ENCODE measurements around the gene RBP3. TPM values are rescaled to one million over a fixed set of nuclear protein-coding genes. Genes with fewer than 3 reads are reported as not detected.

RBP3 gene
- total and polyA plus RNA-seq, 7 donors: not detected

DNA sequence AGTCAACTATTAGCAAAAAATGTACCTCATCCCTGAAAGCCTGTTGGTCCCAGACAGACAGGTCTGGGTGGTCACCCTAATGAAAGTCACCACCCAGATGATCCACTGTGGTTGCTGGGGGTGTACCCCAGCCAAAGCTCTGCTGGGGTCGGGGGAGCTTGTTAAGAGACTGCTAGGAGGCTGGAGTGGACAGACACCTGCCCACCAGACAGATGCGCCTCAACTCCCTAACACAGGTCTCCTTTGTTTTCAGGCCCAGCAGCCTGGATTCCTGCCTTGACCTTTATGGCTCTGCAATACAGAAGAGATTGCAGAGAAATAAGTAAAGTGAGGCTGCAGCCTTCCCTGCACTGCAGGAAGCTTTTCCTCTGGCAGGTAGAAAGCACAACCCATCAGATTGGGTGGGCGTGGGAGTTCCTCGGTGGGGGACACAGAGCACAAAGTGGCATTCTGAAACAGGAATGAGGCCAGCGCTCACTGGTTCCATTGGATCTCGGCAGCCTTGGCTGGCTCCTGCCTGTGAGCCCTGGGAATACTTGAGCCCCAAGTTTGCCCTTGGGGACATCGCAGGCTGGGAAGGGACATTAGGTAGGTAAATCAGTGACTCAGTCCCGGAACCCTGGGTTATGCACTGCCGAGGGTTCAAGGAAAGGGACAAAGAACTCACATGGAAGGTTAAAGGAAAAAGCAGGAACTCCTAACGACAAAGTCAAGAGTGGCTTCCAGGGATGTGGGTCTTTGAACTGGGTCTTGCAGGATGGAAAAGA, 53.9 kb downstream of the RBP3 start:
- WGBS, 2 donors: 85 to 93% methylated on average over 10 of the region's 10 CpGs
- intact Hi-C loops (cut with DNase I): no loop called here

DNA sequence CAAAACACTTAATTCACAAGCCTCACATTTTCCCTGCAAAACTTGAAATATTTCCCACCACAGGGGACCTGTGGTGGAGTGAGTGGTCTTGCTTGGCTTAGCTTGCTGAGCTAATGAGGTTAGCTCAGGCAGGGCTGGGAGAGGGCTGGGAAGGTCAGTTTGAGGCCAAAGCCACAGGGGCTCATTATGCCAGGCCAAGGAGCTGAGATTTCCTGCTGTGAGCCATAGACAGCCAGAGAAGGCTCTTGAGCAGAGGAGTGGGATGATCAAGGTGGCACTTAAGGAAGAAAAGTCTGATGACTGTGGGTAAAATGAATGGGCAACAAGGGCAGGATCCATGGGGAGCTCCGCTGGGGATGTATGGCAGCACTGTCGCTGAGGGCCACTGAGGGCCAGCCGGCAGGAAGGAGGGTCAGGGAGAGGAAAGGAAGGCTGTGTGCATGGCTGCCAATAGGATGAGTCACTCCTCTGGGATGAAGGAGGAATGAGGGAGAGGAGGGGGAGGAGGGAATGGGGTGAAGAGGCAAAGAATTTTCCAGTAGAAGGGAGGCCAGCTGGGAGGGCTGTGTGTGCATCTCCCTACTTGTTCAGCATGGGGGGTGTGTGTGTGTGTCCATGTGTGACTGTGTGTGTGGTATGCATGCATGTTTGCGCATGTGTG, 54.6 kb downstream of the RBP3 start:
- intact Hi-C loops (cut with DNase I): no loop called here
- TF ChIP-seq, protein P1, sequence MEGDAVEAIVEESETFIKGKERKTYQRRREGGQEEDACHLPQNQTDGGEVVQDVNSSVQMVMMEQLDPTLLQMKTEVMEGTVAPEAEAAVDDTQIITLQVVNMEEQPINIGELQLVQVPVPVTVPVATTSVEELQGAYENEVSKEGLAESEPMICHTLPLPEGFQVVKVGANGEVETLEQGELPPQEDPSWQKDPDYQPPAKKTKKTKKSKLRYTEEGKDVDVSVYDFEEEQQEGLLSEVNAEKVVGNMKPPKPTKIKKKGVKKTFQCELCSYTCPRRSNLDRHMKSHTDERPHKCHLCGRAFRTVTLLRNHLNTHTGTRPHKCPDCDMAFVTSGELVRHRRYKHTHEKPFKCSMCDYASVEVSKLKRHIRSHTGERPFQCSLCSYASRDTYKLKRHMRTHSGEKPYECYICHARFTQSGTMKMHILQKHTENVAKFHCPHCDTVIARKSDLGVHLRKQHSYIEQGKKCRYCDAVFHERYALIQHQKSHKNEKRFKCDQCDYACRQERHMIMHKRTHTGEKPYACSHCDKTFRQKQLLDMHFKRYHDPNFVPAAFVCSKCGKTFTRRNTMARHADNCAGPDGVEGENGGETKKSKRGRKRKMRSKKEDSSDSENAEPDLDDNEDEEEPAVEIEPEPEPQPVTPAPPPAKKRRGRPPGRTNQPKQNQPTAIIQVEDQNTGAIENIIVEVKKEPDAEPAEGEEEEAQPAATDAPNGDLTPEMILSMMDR (IDR thresholded peaks at IDR 0.05): no peak
- TF ChIP-seq EP300 (IDR thresholded peaks at IDR 0.05): no peak
- TF ChIP-seq POLR2A (IDR thresholded peaks at IDR 0.05): no peak
- no peak for TF ChIP-seq POLR2AphosphoS5 (IDR thresholded peaks at IDR 0.05)
- DNase-seq: peak; percentile 82
- Histone ChIP-seq H3K4me1 (peaks cover 0 to 21% (median 15%) of the 10 kb centered on the region in 4 donors), H3K4me3 (no peak overlapping the region), H3K36me3 (no peaks in the 10 kb centered on the region), H3K27ac (peak overlapping the region in 1 of 4 donors; percentile 28), H3K9me3 (no peaks in the 10 kb centered on the region), H3K27me3 (no peaks in the 10 kb centered on the region)
- WGBS, 2 donors: 70 to 74% methylated on average over 4 of the region's 4 CpGs

More for the DNA sequence above, 53.9 kb downstream of the RBP3 start:
- Histone ChIP-seq H3K4me1 (peaks cover 0 to 21% (median 15%) of the 10 kb centered on the region in 4 donors), H3K27me3 (no peaks in the 10 kb centered on the region), H3K36me3 (no peaks in the 10 kb centered on the region), H3K4me3 (no peak overlapping the region), H3K9me3 (no peaks in the 10 kb centered on the region), H3K27ac (no peak overlapping the region)
- no peak for DNase-seq
- TF ChIP-seq POLR2AphosphoS5 (IDR thresholded peaks at IDR 0.05): no peak
- TF ChIP-seq EP300 (IDR thresholded peaks at IDR 0.05): no peak
- TF ChIP-seq, protein P1 (IDR thresholded peaks at IDR 0.05): no peak
- no peak for TF ChIP-seq POLR2A (IDR thresholded peaks at IDR 0.05)

DNA sequence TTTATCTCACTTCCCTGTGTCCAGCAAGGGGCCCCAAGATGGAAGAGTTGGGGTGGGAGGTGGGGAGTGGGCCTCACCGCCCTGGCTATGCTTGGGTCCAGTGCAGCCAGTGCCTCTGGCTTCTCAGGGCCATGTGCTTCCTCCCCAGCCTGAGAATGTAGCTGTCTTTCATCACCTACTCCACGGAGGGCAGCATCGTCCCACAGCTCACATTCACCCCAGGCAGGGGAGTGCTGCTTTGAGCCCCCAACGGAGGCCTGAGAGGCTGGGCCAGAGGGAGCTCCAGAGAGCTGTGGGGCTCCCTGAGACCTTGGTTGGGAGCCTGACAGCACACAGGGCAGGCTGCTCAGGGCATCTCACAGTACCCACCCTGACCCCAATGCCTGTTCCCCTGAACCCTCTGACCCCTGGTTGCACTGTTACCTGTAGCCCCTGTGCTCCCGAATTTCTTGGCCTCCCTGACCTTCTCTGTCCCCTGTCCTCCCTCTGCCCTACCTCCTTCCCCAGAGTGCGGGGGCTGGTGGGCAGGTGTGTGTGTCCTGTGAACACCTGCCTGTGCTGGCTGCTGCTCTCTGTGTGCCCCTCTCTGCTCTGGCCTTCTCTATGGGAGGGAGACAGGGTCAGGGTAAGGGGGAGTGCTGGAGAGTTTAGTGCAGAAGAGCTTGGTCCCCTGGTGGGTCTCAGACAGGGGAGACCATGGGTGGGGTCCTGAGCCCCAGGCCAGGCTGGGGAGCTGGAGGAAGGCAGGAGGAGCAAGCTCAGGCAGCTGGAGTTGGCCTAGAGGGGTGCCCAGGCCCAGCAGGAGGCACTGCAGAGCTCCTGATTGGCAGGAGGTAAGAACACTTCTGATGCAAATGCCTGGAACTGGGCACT, 55.5 kb downstream of the RBP3 start:
- H3K27me3 ChIP-seq: no peaks in the 10 kb centered on the region
- H3K9me3 ChIP-seq: no peaks in the 10 kb centered on the region
- 80 to 86% methylated on average over 6 of the region's 6 CpGs for WGBS, 2 donors
- H3K4me1 ChIP-seq: peaks cover 0 to 21% (median 15%) of the 10 kb centered on the region in 4 donors
- no peak overlapping the region for H3K27ac ChIP-seq
- no peak for DNase-seq
- no peak overlapping the region for H3K4me3 ChIP-seq
- no peaks in the 10 kb centered on the region for H3K36me3 ChIP-seq
- intact Hi-C loops (cut with DNase I): no loop called here
- TF ChIP-seq, protein P1 (IDR thresholded peaks at IDR 0.05): no peak

DNA sequence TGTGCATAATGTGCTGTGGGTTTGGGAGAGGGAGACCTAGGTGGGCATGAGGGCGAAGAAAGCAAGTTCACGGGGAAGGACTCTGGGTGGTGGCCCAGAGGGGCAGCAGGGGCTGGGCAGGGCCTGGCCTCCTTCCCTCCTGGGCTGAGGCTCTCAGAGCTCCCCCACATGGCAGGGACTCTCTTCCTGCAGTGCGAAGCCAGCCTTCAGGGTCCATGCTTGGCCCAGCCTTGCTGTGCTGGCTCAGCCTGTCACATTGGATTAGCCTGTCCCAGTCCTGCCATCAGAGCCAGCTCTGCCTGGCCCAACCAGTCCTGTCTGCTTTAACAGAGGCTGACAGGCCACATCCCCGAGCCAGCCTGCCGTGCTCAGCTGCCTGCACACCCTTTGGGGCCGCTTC, 56.3 kb downstream of the RBP3 start:
- H3K36me3 ChIP-seq: no peaks in the 10 kb centered on the region
- H3K27me3 ChIP-seq: no peaks in the 10 kb centered on the region
- intact Hi-C loops (cut with DNase I): no loop called here
- peaks cover 0 to 21% (median 15%) of the 10 kb centered on the region in 4 donors for H3K4me1 ChIP-seq
- no peak overlapping the region for H3K4me3 ChIP-seq
- DNase-seq: no peak
- no peaks in the 10 kb centered on the region for H3K9me3 ChIP-seq
- 88 to 93% methylated on average over 6 of the region's 6 CpGs for WGBS, 2 donors
- H3K27ac ChIP-seq: no peak overlapping the region
- TF ChIP-seq POLR2AphosphoS5 (IDR thresholded peaks at IDR 0.05): no peak
- TF ChIP-seq EP300 (IDR thresholded peaks at IDR 0.05): no peak
- TF ChIP-seq, protein P1 (IDR thresholded peaks at IDR 0.05): no peak
- no peak for TF ChIP-seq POLR2A (IDR thresholded peaks at IDR 0.05)

Measured in sigmoid colon (tissue), 7 donors.